ENCODE measurements around the gene SCAMP5.

The SCAMP5 gene

GRCh38 chr15:75070674-75071073 lies 75.3 kb downstream of the SCAMP5 start:
- no peaks in the 10 kb centered on the region for H3K27me3 ChIP-seq (ENCODE audit: insufficient read depth, poor library complexity, severe bottlenecking)
- no peak overlapping the region for H3K27ac ChIP-seq (ENCODE audit: poor library complexity, severe bottlenecking)
- no peaks in the 10 kb centered on the region for H3K36me3 ChIP-seq (ENCODE audit: low read depth)
- no peak for DNase-seq (ENCODE audit: low spot score)
- ATAC-seq (ENCODE audit: low read depth): no peak; the same call in 2 of the 3 replicates
- H3K9me3 ChIP-seq (ENCODE audit: severe bottlenecking): peaks cover 2% of the 10 kb centered on the region
- TF ChIP-seq CTCF (IDR thresholded peaks at IDR 0.05; ENCODE audit: poor library complexity, severe bottlenecking): no peak
- H3K4me3 ChIP-seq (ENCODE audit: severe bottlenecking): no peak overlapping the region
- peaks cover 19% of the 10 kb centered on the region for H3K4me1 ChIP-seq (ENCODE audit: insufficient read depth, poor library complexity, severe bottlenecking)
